Urinary bladder (tissue), 4 donors: Measurements from ENCODE around the gene SLC30A2. TPM values are rescaled to one million over a fixed set of nuclear protein-coding genes. Genes with fewer than 3 reads are reported as not detected.

Experiments
- DNase-seq: peaks from one replicate; pipeline ENCODE4 v3.0.0-alpha.2; 2015; ENCODE audit errors: extremely low spot score
- H3K27ac ChIP-seq: one replicate; pipeline ENCODE4 v1.5.1; 2013; ENCODE audit warnings: low read depth, mild to moderate bottlenecking, moderate library complexity
- H3K36me3 ChIP-seq: one replicate; pipeline ENCODE4 v1.6.1; 2013; ENCODE audit warnings: mild to moderate bottlenecking, moderate library complexity; ENCODE audit not compliant: insufficient read depth
- H3K4me1 ChIP-seq: one replicate; pipeline ENCODE4 v1.6.1; 2013; ENCODE audit warnings: mild to moderate bottlenecking, moderate library complexity; ENCODE audit not compliant: insufficient read depth
- H3K4me3 ChIP-seq: one replicate; pipeline ENCODE4 v1.5.1; 2013; ENCODE audit warnings: low read depth, low read length
- WGBS: extraction: QIAGEN DNeasy Blood & Tissue Kit; methylation state at CpG from one replicate; pipeline ENCODE4 v1.1.7; 2013; 5-methylcytosine and 5-hydroxymethylcytosine counted together
- polyA plus RNA-seq: library from polyadenylated mRNA; stranded (reverse); fragments of 200-250 nt; gene quantifications from one replicate; pipeline ENCODE4 v1.2.3, GENCODE V29; 2013
- small RNA-seq: library from RNA; depleted of rRNA; stranded (forward); fragments of <200 nt; gene quantifications from one replicate; pipeline ENCODE3, GENCODE V24; 2014
- total RNA-seq: library from RNA; depleted of rRNA; stranded (reverse); fragments of >200 nt; gene quantifications from one replicate; pipeline ENCODE4 v1.2.3, GENCODE V29; 2014
- donor health status: healthy with polysubstance abuse.
- donor health status: healthy.

SLC30A2 gene
- total and polyA plus RNA-seq, 2 donors: 0.24 to 1.7 TPM

DNA sequence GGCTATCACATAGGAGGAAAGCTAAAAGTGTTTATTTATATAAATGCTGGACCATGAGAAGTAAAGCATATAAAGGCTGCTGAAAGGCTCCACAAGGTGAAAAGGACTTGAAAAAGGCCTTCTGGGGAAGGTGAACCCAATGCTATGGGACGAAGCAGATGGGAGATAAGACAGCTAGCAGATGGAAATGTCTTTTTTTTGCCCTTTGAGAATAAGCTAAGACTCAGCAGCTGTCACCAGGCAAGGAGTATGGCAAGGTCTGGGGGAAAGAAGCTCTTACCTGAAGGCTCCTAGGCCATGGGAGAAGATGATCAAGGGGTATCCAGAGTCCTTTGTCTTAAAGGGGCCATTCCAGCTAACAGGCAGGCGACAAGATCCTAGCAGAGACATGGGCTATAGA is 58.0 kb downstream of the SLC30A2 start:
- H3K36me3 ChIP-seq: peaks cover 6% of the 10 kb centered on the region
- WGBS: 89% methylated on average over 2 of the region's 2 CpGs

More for the DNA sequence above, 58.0 kb downstream of the SLC30A2 start:
- Histone ChIP-seq H3K4me1 (no peaks in the 10 kb centered on the region), H3K27ac (no peak overlapping the region), H3K4me3 (no peak overlapping the region)
- DNase-seq: no peak

Small RNA genes within 50 kb of the gene (small RNA-seq; reads per million reads assigned to genes)
- not detected for gene RF00283
- not detected for gene RF00492

Other genes with a start within 250 kb of the SLC30A2 start
- 24.6 TPM for gene SELENON, start 245.9 kb downstream of the SLC30A2 start, total RNA-seq
- gene SELENON, start 245.9 kb downstream of the SLC30A2 start, polyA plus RNA-seq: 64.0 TPM
- 23.7 TPM for gene MTFR1L, start 226.2 kb downstream of the SLC30A2 start, total RNA-seq
- 95.3 TPM for gene MTFR1L, start 226.2 kb downstream of the SLC30A2 start, polyA plus RNA-seq
- gene AUNIP, start 186.7 kb downstream of the SLC30A2 start, total RNA-seq: 1.4 TPM
- gene AUNIP, start 186.7 kb downstream of the SLC30A2 start, polyA plus RNA-seq: 0.11 TPM
- 10.4 TPM for gene PAQR7, start 170.4 kb downstream of the SLC30A2 start, total RNA-seq
- gene PAQR7, start 170.4 kb downstream of the SLC30A2 start, polyA plus RNA-seq: 13.4 TPM
- 67.9 TPM for gene STMN1, start 139.7 kb downstream of the SLC30A2 start, total RNA-seq
- 49.4 TPM for gene STMN1, start 139.7 kb downstream of the SLC30A2 start, polyA plus RNA-seq
- 10.0 TPM for gene PAFAH2, start 48.1 kb downstream of the SLC30A2 start, total RNA-seq
- 7.4 TPM for gene PAFAH2, start 48.1 kb downstream of the SLC30A2 start, polyA plus RNA-seq
- 2.3 TPM for gene EXTL1, start 24.3 kb downstream of the SLC30A2 start, total RNA-seq
- gene EXTL1, start 24.3 kb downstream of the SLC30A2 start, polyA plus RNA-seq: 0.58 TPM
- 1.8 TPM for gene TRIM63, start 21.5 kb upstream of the SLC30A2 start, total RNA-seq
- 10.2 TPM for gene TRIM63, start 21.5 kb upstream of the SLC30A2 start, polyA plus RNA-seq
- 18.6 TPM for gene PDIK1L, start 65.7 kb upstream of the SLC30A2 start, total RNA-seq
- 4.4 TPM for gene PDIK1L, start 65.7 kb upstream of the SLC30A2 start, polyA plus RNA-seq
- 1.6 TPM for gene FAM110D, start 113.0 kb upstream of the SLC30A2 start, total RNA-seq
- 7.4 TPM for gene FAM110D, start 113.0 kb upstream of the SLC30A2 start, polyA plus RNA-seq
- gene C1orf232, start 122.8 kb upstream of the SLC30A2 start, total RNA-seq: not detected
- not detected for gene C1orf232, start 122.8 kb upstream of the SLC30A2 start, polyA plus RNA-seq
- gene ZNF593, start 123.8 kb upstream of the SLC30A2 start, total RNA-seq: 6.8 TPM
- gene ZNF593, start 123.8 kb upstream of the SLC30A2 start, polyA plus RNA-seq: 60.4 TPM
- not detected for gene ZNF593OS, start 125.7 kb upstream of the SLC30A2 start, total RNA-seq
- 0.18 TPM for gene ZNF593OS, start 125.7 kb upstream of the SLC30A2 start, polyA plus RNA-seq
- 5.3 TPM for gene CNKSR1, start 131.4 kb upstream of the SLC30A2 start, total RNA-seq
- 4.2 TPM for gene CNKSR1, start 131.4 kb upstream of the SLC30A2 start, polyA plus RNA-seq
- not detected for gene CATSPER4, start 144.5 kb upstream of the SLC30A2 start, total RNA-seq
- not detected for gene CATSPER4, start 144.5 kb upstream of the SLC30A2 start, polyA plus RNA-seq
- gene CEP85, start 188.1 kb upstream of the SLC30A2 start, total RNA-seq: 13.5 TPM
- gene CEP85, start 188.1 kb upstream of the SLC30A2 start, polyA plus RNA-seq: 4.3 TPM
- gene SH3BGRL3, start 234.0 kb upstream of the SLC30A2 start, total RNA-seq: 12.3 TPM
- 123 TPM for gene SH3BGRL3, start 234.0 kb upstream of the SLC30A2 start, polyA plus RNA-seq